ENCODE results near the gene CLSTN2.

- TF ChIP-seq USF2 (IDR thresholded peaks at IDR 0.05; ENCODE audit: low read depth, low read length) (no peak), SMC3 (IDR thresholded peaks at IDR 0.05; ENCODE audit: low read depth, low read length) (no peak), CTCF (conservative IDR thresholded peaks at IDR 0.05; ENCODE audit: low read depth, low read length) (no peak), POLR2A (IDR thresholded peaks at IDR 0.05; ENCODE audit: low read depth, low read length) (no peak), NFE2L2 (IDR thresholded peaks at IDR 0.05; ENCODE audit: low read depth, low read length) (no peak), RFX5 (IDR thresholded peaks at IDR 0.05; ENCODE audit: low read depth, low read length) (no peak), FOS (IDR thresholded peaks at IDR 0.05; ENCODE audit: low read depth, low read length) (no peak), CEBPB (IDR thresholded peaks at IDR 0.05; ENCODE audit: low read depth, low read length) (no peak), MAFK (IDR thresholded peaks at IDR 0.05; ENCODE audit: low read depth, low read length) (no peak), RCOR1 (IDR thresholded peaks at IDR 0.05; ENCODE audit: insufficient replicate concordance, low read length) (no peak), BHLHE40 (IDR thresholded peaks at IDR 0.05; ENCODE audit: low read depth, low read length) (no peak), RAD21 (IDR thresholded peaks at IDR 0.05; ENCODE audit: low read length) (no peak), ELK1 (IDR thresholded peaks at IDR 0.05; ENCODE audit: borderline replicate concordance, low read depth, low read length) (no peak), MAZ (IDR thresholded peaks at IDR 0.05; ENCODE audit: borderline replicate concordance, low read depth, low read length) (no peak)
Measured at GRCh38 chr3:140397847-140398246, 462.9 kb downstream of the CLSTN2 start.

Data from IMR-90 (cell line).